Vagina (tissue), 2 donors: Measurements from ENCODE around the gene SLC12A7.

ENCODE experiments used
- CTCF ChIP-seq, 3 experiments: fragments of 450-650 bp in 2 of 3; fragments of 200-600 bp in 1 of 3; sonication (generic) in 1 of 3; IDR thresholded peaks; one replicate each; pipeline ENCODE4 v1.5.1; 2017 to 2019; ENCODE audit warnings: antibody characterized with exemption in 3 of 3, mild to moderate bottlenecking in 2 of 3, moderate library complexity in 2 of 3
- POLR2A ChIP-seq, 2 donors: fragments of 450-650 bp; IDR thresholded peaks; one replicate each; pipeline ENCODE4 v1.6.1; 2017; ENCODE audit warnings: antibody characterized with exemption in 2 of 2, mild to moderate bottlenecking in 2 of 2, moderate library complexity in 2 of 2
- POLR2AphosphoS5 ChIP-seq, 2 donors: sonication (generic); formaldehyde crosslinking; IDR thresholded peaks; one replicate each; pipeline ENCODE4 v1.9.0; 2017; ENCODE audit warnings: antibody characterized with exemption in 2 of 2, mild to moderate bottlenecking in 2 of 2, low read depth in 1 of 2; ENCODE audit not compliant: insufficient read depth in 1 of 2

GRCh38 chr5:1053391-1054017 is 58.4 kb downstream of the SLC12A7 start:
- TF ChIP-seq POLR2A (IDR thresholded peaks at IDR 0.05) (no peak), POLR2AphosphoS5 (IDR thresholded peaks at IDR 0.05; ENCODE audit: insufficient read depth in 1 of 2, low read depth in 1 of 2) (no peak), CTCF (IDR thresholded peaks at IDR 0.05) (no peak)
